Caco-2 (cell line): ENCODE data around the gene DNAJC1. TPM values are rescaled to one million over a fixed set of nuclear protein-coding genes. Genes with fewer than 3 reads are reported as not detected.

Experiments
- BruUV-seq: library from RNA; stranded (reverse); fragments of 400-500 nt; replicated peaks from 2 replicates; lab custom pipeline; 2021; lab: Mats Ljungman, UMichigan
- CTCF ChIA-PET: fragments of 300-600 bp; sonication (Branson Sonifier 250); formaldehyde crosslinking; loops from one replicate; lab custom pipeline; 2022; ENCODE audit warnings: antibody characterized with exemption; lab: Charles Lee
- POLR2A ChIA-PET: fragments of 300-600 bp; sonication (Branson Sonifier 250); formaldehyde crosslinking; loops from one replicate; lab custom pipeline; 2022; ENCODE audit warnings: antibody characterized with exemption; lab: Charles Lee
- DNase-seq, 2 experiments: peaks; one replicate each; pipeline versions ENCODE4 v3.0.0 to v3.0.0-alpha.2; 2020 to 2022
- H3K27me3 ChIP-seq: replicated peaks from 2 replicates; pipeline ENCODE4 v1.6.0; 2011; ENCODE audit warnings: low read length; ENCODE audit not compliant: control insufficient read depth, insufficient read depth
- H3K36me3 ChIP-seq: 2 replicates; pipeline ENCODE4 v1.5.1; 2011; ENCODE audit warnings: low read length; ENCODE audit not compliant: control insufficient read depth, insufficient read depth
- H3K4me1 ChIP-seq: fragments of 250-450 bp; sonication (Bioruptor Pico); 2 replicates; pipeline ENCODE4 v1.5.1; 2020; ENCODE audit warnings: mild to moderate bottlenecking
- H3K4me3 ChIP-seq: 2 replicates; pipeline ENCODE4 v1.5.1; 2011; ENCODE audit warnings: low read depth, mild to moderate bottlenecking, control low read depth, low read length
- H3K9me3 ChIP-seq: fragments of 250-450 bp; sonication (Bioruptor Pico); 2 replicates; pipeline ENCODE4 v1.5.1; 2020; ENCODE audit warnings: mild to moderate bottlenecking, moderate library complexity
- H3K27ac Mint-ChIP-seq: one replicate; pipeline ENCODE4 v1.8.0; 2022; ENCODE audit warnings: mixed read lengths; ENCODE audit not compliant: unreplicated experiment
- H3K27me3 Mint-ChIP-seq: one replicate; pipeline ENCODE4 v1.8.0; 2022; ENCODE audit warnings: mixed read lengths; ENCODE audit not compliant: insufficient read depth, unreplicated experiment
- H3K36me3 Mint-ChIP-seq: one replicate; pipeline ENCODE4 v1.8.0; 2022; ENCODE audit warnings: mild to moderate bottlenecking, mixed read lengths; ENCODE audit not compliant: insufficient read depth, unreplicated experiment
- H3K4me1 Mint-ChIP-seq: one replicate; pipeline ENCODE4 v1.8.0; 2022; ENCODE audit warnings: low read depth, mixed read lengths; ENCODE audit not compliant: unreplicated experiment
- H3K4me3 Mint-ChIP-seq: one replicate; pipeline ENCODE4 v1.8.0; 2022; ENCODE audit warnings: mild to moderate bottlenecking, moderate library complexity, mixed read lengths; ENCODE audit not compliant: unreplicated experiment
- H3K9me3 Mint-ChIP-seq: one replicate; pipeline ENCODE4 v1.8.0; 2022; ENCODE audit warnings: mixed read lengths; ENCODE audit not compliant: unreplicated experiment
- intact Hi-C: fragments of 100-400 bp; cut with micrococcal nuclease; formaldehyde crosslinking; loops from one replicate; pipeline ENCODE4 v1.10.0; 2022; ENCODE audit not compliant: unreplicated experiment
- total RNA-seq: library from RNA; stranded (reverse); gene quantifications from 2 replicates; pipeline ENCODE4 v1.2.3, GENCODE V29; 2022
- TF ChIP-seq, protein P1 (sequence below), 2 experiments: fragments of 200-600 bp in 1 of 2; IDR thresholded peaks; 1 replicate in 1 of 2; 2 replicates in 1 of 2; pipeline versions ENCODE4 v1.5.1 to v1.8.0; 2011 to 2022; ENCODE audit warnings: antibody characterized with exemption in 1 of 2, control low read depth in 1 of 2, inconsistent platforms in 1 of 2, low read depth in 1 of 2, low read length in 1 of 2, mild to moderate bottlenecking in 1 of 2, moderate library complexity in 1 of 2; ENCODE audit not compliant: insufficient read depth in 1 of 2, severe bottlenecking in 1 of 2, unreplicated experiment in 1 of 2

DNAJC1 gene
- total RNA-seq, 1 experiment from 2014 or later, result 50.7 TPM

DNA sequence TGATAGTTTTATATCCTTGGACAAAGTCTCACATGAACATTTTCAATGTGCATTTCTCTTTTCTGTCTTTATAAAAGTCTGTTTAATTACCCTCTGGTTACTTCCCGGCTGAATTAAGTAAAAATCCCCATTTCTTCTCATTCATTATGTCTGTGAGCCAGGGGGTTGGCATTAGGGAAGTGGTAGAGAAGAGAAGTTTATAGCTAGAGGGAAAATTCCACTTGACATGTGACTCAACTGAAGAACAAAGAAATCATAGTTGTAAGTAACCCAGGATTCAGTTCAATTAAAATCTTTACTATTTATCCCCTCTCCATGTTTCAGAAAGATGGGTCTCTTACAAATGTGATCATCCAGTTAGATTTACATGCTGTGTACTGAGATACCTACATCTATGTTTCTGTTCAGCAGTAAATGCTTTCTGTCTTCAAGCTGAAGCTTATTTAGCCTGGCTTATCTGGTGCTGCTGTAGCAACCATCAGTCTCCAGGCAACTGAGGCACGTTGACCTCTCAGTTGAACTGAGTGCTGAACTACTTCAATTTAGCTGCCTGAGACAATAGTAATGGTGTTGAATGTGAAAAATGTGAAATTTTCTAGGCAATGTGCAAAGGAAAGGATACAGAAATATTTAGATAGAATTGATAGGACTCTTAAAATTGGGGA, 287.9 kb downstream of the DNAJC1 start:
- Histone ChIP-seq H3K27me3 (no peaks in the 10 kb centered on the region), H3K9me3 (no peaks in the 10 kb centered on the region), H3K4me3 (no peak overlapping the region), H3K4me1 (no peaks in the 10 kb centered on the region), H3K36me3 (peaks cover 1% of the 10 kb centered on the region; the same call in 1 of the 2 replicates)
- POLR2A ChIA-PET, result no interaction called here
- DNase-seq, result no peak
- CTCF ChIA-PET, result no interaction called here
- H3K36me3 Mint-ChIP-seq, result peaks cover 62% of the 10 kb centered on the region
- intact Hi-C loops, result no loop called here
- H3K4me1 Mint-ChIP-seq, result peaks cover 19% of the 10 kb centered on the region
- BruUV-seq, result no TSS peak
- TF ChIP-seq, protein P1, sequence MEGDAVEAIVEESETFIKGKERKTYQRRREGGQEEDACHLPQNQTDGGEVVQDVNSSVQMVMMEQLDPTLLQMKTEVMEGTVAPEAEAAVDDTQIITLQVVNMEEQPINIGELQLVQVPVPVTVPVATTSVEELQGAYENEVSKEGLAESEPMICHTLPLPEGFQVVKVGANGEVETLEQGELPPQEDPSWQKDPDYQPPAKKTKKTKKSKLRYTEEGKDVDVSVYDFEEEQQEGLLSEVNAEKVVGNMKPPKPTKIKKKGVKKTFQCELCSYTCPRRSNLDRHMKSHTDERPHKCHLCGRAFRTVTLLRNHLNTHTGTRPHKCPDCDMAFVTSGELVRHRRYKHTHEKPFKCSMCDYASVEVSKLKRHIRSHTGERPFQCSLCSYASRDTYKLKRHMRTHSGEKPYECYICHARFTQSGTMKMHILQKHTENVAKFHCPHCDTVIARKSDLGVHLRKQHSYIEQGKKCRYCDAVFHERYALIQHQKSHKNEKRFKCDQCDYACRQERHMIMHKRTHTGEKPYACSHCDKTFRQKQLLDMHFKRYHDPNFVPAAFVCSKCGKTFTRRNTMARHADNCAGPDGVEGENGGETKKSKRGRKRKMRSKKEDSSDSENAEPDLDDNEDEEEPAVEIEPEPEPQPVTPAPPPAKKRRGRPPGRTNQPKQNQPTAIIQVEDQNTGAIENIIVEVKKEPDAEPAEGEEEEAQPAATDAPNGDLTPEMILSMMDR (IDR thresholded peaks at IDR 0.05; ENCODE audit: insufficient read depth in 1 of 2, low read depth in 1 of 2, low read length in 1 of 2, severe bottlenecking in 1 of 2, unreplicated experiment in 1 of 2), result no peak
- no peaks in the 10 kb centered on the region for H3K9me3 Mint-ChIP-seq
- no peaks in the 10 kb centered on the region for H3K27me3 Mint-ChIP-seq
- no peak overlapping the region for H3K27ac Mint-ChIP-seq
- H3K4me3 Mint-ChIP-seq, result no peak overlapping the region

GRCh38 chr10:21712975-21713374, 290.6 kb downstream of the DNAJC1 start:
- Mint-ChIP-seq H3K36me3 (peaks cover 45% of the 10 kb centered on the region), H3K4me3 (no peak overlapping the region), H3K4me1 (peaks cover 19% of the 10 kb centered on the region), H3K9me3 (no peaks in the 10 kb centered on the region), H3K27ac (peak overlapping the region; percentile 16), H3K27me3 (no peaks in the 10 kb centered on the region)
- DNase-seq, result no peak
- intact Hi-C loops, result no loop called here
- H3K9me3 ChIP-seq, result no peaks in the 10 kb centered on the region
- TF ChIP-seq, protein P1 (IDR thresholded peaks at IDR 0.05; ENCODE audit: insufficient read depth in 1 of 2, low read depth in 1 of 2, low read length in 1 of 2, severe bottlenecking in 1 of 2, unreplicated experiment in 1 of 2), result no peak
- H3K36me3 ChIP-seq, result peaks cover 1% of the 10 kb centered on the region; the same call in 1 of the 2 replicates
- BruUV-seq, result no TSS peak
- H3K4me1 ChIP-seq, result no peaks in the 10 kb centered on the region
- CTCF ChIA-PET, result no interaction called here
- H3K4me3 ChIP-seq, result no peak overlapping the region
- POLR2A ChIA-PET, result no interaction called here
- H3K27me3 ChIP-seq, result no peaks in the 10 kb centered on the region

- Mint-ChIP-seq H3K36me3 (peaks cover 21% of the 10 kb centered on the region), H3K4me3 (no peak overlapping the region), H3K27ac (no peak overlapping the region), H3K4me1 (peaks cover 10% of the 10 kb centered on the region), H3K27me3 (no peaks in the 10 kb centered on the region), H3K9me3 (no peaks in the 10 kb centered on the region)
- no peaks in the 10 kb centered on the region for H3K27me3 ChIP-seq
- no peak for DNase-seq
- H3K4me3 ChIP-seq, result no peak overlapping the region
- ChIA-PET CTCF (interaction anchor here (0.5 kb wide), 1 partner anchor 261 kb away, joined by 3 read pairs; no protein-coding TSS in a partner anchor), POLR2A (no interaction called here)
- H3K36me3 ChIP-seq, result no peaks in the 10 kb centered on the region
- H3K9me3 ChIP-seq, result no peaks in the 10 kb centered on the region
- H3K4me1 ChIP-seq, result no peaks in the 10 kb centered on the region
- intact Hi-C loops, result no loop called here
- BruUV-seq, result no TSS peak
- TF ChIP-seq, protein P1 (IDR thresholded peaks at IDR 0.05; ENCODE audit: insufficient read depth in 1 of 2, low read depth in 1 of 2, low read length in 1 of 2, severe bottlenecking in 1 of 2, unreplicated experiment in 1 of 2), result no peak
Measured at GRCh38 chr10:21707498-21707897, 296.0 kb downstream of the DNAJC1 start.

Other genes starting within 250 kb of the DNAJC1 start
- not detected in 2 replicates for gene EBLN1, start 214.3 kb upstream of the DNAJC1 start, total RNA-seq